Activated naive CD8-positive, alpha-beta T cell (primary cell): ENCODE data around the gene SUCLG2.

ENCODE experiments used
- H3K27ac Mint-ChIP-seq: one replicate; pipeline ENCODE4 v1.8.0; 2021; ENCODE audit warnings: mixed read lengths
- H3K27me3 Mint-ChIP-seq: one replicate; pipeline ENCODE4 v1.8.0; 2021; ENCODE audit warnings: mixed read lengths
- H3K36me3 Mint-ChIP-seq: one replicate; pipeline ENCODE4 v1.8.0; 2021; ENCODE audit warnings: mixed read lengths
- H3K4me1 Mint-ChIP-seq: one replicate; pipeline ENCODE4 v1.8.0; 2021; ENCODE audit warnings: low read depth, mixed read lengths
- H3K4me3 Mint-ChIP-seq: one replicate; pipeline ENCODE4 v1.8.0; 2021; ENCODE audit warnings: mild to moderate bottlenecking, mixed read lengths
- H3K9me3 Mint-ChIP-seq: one replicate; pipeline ENCODE4 v1.8.0; 2021; ENCODE audit warnings: low read depth, mixed read lengths

Gene SUCLG2, protein sequence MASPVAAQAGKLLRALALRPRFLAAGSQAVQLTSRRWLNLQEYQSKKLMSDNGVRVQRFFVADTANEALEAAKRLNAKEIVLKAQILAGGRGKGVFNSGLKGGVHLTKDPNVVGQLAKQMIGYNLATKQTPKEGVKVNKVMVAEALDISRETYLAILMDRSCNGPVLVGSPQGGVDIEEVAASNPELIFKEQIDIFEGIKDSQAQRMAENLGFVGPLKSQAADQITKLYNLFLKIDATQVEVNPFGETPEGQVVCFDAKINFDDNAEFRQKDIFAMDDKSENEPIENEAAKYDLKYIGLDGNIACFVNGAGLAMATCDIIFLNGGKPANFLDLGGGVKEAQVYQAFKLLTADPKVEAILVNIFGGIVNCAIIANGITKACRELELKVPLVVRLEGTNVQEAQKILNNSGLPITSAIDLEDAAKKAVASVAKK

DNA sequence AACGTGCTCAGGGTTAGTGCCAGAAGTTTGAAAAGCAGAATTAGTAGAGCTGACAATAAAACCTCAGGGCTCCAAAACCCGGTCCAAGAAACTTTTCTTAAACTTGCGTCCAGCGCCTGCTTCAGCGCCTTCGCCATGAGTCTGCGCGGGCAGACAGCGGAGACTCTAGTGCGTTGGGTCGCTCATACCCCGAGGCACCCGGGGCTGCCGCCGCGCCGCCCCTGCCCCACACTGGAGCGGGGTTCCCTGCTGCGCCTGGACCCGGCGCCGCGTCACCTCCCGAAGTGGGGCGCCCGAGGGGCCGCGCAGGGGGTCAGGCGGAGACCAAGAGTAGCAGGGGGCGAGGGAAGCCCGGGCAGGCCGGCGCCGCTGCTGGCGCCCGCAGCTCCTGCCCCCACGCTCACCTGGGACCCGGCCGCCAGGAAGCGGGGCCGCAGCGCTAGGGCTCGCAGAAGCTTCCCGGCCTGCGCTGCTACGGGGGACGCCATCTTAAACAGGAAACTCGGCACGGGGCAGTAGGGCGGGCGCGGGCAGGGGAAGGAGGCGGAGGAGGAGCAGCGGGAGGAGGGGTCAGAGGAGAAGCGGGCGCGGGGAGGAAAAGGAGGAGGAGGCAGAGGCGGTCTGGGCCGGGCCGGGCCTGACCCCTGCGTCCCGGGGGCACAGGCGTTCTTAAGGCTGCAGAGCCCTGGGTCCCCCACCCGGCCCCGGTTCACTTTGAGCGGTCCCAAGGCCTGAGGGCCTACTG, at the start of gene SUCLG2:
Gene SUCLG2 (minus strand): TSS at position 514 of the 745 bp plus-strand sequence. CDS start 26 bp downstream, at position 488.
- Mint-ChIP-seq H3K27ac (peak within 1 kb of the TSS; percentile 92), H3K4me3 (peak within 1 kb of the TSS; percentile 86), H3K4me1 (peaks cover 68% of the 10 kb centered on the region), H3K36me3 (peaks cover 11% of the 10 kb centered on the region), H3K27me3 (no peaks in the 10 kb centered on the region), H3K9me3 (peaks cover 9% of the 10 kb centered on the region)

DNA sequence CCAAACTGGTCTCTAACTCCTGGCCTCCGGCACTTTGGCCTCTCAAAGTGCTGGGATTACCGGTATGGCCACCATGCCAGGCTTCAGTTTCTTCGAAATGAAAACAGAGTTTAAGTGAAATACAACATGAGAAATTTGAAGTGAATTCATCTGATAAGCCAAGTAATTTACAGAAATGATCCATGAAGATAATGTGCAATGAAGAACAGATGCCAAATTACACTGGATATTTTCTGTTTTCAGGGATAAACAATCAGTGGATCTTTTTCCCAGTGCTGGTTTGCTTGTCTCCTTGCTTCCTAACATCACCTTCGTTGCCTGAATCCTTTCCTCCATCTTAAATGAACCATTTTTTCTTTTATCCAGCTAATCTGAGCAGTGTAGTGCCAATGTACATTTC, 46.2 kb upstream of the SUCLG2 start:
- Mint-ChIP-seq H3K9me3 (no peaks in the 10 kb centered on the region), H3K4me1 (peaks cover 5% of the 10 kb centered on the region), H3K27ac (no peak overlapping the region), H3K4me3 (no peak overlapping the region), H3K36me3 (peaks cover under 1% of the 10 kb centered on the region), H3K27me3 (no peaks in the 10 kb centered on the region)

DNA sequence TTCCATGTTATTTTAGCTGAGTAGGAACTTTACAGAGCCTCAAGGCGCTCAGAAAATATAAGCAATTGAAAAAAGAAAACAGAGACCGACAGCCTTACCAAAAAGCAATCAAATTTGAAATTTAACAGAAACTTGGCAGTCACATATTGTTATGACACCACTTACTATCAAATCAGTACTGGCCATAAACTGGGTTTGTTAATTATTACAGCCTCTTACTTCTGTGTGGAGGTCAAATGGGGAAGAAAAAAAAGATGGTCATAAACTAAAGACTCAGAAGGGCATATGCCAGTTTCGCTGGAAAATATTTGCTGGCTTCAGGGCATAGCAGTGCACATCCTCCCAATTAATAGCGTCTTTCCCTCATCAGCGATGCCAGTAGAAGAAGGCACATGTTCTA, 45.5 kb upstream of the SUCLG2 start:
- Mint-ChIP-seq H3K36me3 (peaks cover 3% of the 10 kb centered on the region), H3K27me3 (no peaks in the 10 kb centered on the region), H3K4me1 (peaks cover 5% of the 10 kb centered on the region), H3K27ac (no peak overlapping the region), H3K4me3 (no peak overlapping the region), H3K9me3 (no peaks in the 10 kb centered on the region)

DNA sequence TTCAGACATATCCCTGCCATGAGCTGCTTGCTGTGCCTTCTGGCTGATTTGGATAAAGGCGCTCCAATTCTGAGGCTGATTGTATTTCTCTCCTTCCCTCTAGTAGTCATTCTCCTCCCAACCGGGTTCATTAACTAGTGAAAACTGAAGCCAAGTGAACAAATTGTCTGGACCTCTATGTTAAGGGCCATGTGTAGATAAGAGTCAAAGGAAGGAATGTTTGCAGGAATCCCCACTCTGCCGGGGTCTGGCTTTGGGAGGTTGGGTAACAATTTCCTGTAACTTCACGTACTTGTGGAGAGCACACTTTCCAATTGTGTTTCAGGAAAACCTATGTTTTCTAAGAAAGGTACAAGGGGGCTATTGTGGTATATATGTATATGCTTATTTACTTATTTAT, 38.2 kb upstream of the SUCLG2 start:
- peaks cover 13% of the 10 kb centered on the region for H3K36me3 Mint-ChIP-seq
- H3K9me3 Mint-ChIP-seq = peaks cover 4% of the 10 kb centered on the region

DNA sequence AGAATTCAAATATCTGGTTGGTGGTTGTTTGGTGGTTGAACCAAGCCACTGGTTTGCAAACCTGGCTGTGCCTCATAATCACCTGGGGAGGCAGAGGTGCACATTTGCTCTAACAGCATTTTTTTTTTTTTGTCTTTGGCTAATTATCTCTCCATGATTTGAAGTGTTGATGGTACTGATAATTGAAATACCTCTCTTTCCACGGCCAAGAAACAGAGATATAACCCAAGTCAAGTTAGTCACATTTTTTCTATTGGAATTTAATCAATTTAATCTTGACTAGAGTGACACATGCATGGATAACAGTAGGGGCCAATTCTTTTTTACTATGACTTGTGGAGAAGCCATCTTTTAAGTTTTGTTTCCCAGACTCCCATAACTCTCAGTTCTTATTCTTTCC, 37.5 kb upstream of the SUCLG2 start:
- Mint-ChIP-seq H3K36me3 (peaks cover 13% of the 10 kb centered on the region), H3K9me3 (peaks cover 4% of the 10 kb centered on the region), H3K4me1 (peaks cover 6% of the 10 kb centered on the region), H3K4me3 (no peak overlapping the region), H3K27me3 (no peaks in the 10 kb centered on the region), H3K27ac (no peak overlapping the region)

More for the DNA sequence above, 38.2 kb upstream of the SUCLG2 start:
- Mint-ChIP-seq H3K27ac (no peak overlapping the region), H3K4me3 (no peak overlapping the region), H3K27me3 (no peaks in the 10 kb centered on the region), H3K4me1 (peaks cover 6% of the 10 kb centered on the region)

DNA sequence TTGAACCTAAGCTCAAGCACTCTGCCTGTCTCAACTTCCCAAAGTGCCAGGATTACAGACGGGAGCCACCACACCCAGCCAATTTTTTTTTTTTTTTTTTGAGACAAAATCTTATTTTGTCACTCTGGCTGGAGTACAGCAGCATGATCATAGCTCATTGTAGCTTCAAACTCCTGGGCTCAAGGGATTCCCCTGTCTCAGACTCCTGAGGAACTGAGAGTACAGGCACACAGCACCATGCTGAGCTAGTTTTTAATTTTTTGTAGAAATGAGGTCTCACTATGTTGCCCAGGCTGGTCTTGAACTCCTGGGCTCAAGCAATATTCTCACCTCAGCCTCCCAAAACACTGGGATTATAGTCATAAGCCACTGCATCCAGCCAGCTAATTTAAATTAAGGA, 36.8 kb upstream of the SUCLG2 start:
- Mint-ChIP-seq H3K36me3 (peaks cover 13% of the 10 kb centered on the region), H3K27me3 (no peaks in the 10 kb centered on the region), H3K4me1 (peaks cover 10% of the 10 kb centered on the region), H3K27ac (no peak overlapping the region), H3K4me3 (no peak overlapping the region), H3K9me3 (peaks cover 4% of the 10 kb centered on the region)

DNA sequence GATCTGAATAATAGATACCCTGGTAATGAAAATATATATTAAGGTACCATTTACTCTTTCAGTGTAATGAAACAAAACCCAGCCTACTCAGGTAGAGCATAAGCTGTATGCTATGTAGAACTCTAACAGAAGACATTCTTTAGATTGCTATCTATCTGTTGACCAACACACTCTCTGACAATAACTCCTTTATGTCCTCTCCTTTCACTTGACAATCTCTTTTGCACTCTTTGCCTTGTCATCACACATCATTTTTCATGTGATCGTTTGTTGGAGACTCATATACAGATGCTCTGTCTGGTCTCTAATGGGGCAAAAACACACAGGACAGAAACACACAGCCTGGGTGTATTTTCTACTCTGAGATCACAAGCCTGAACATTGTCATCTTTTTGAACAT, 35.4 kb upstream of the SUCLG2 start:
- Mint-ChIP-seq H3K4me1 (peaks cover 22% of the 10 kb centered on the region), H3K36me3 (peaks cover 10% of the 10 kb centered on the region), H3K27me3 (no peaks in the 10 kb centered on the region), H3K27ac (no peak overlapping the region), H3K9me3 (peaks cover 7% of the 10 kb centered on the region), H3K4me3 (no peak overlapping the region)

DNA sequence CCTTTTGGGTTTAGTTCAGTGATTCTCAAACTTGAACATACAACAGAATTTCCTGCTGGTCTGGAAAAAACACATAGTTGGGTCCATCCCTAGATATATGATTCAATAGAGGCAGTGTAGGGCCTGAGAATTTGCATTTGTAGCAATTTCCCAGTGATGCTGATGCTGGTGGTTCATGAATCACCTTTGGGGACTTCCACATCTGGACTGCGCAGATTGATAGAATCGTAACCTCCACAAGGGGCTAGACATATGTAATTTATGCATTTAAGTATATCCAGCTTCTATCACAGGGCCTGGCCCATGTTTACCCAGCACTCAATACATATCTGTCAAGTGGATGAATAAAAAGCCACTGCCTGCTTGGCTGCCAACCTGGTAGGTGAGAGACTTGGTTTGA, 33.8 kb upstream of the SUCLG2 start:
- peaks cover 36% of the 10 kb centered on the region for H3K4me1 Mint-ChIP-seq
- no peaks in the 10 kb centered on the region for H3K27me3 Mint-ChIP-seq
- peaks cover 11% of the 10 kb centered on the region for H3K9me3 Mint-ChIP-seq
- no peak overlapping the region for H3K27ac Mint-ChIP-seq
- no peak overlapping the region for H3K4me3 Mint-ChIP-seq
- H3K36me3 Mint-ChIP-seq = peaks cover 7% of the 10 kb centered on the region

DNA sequence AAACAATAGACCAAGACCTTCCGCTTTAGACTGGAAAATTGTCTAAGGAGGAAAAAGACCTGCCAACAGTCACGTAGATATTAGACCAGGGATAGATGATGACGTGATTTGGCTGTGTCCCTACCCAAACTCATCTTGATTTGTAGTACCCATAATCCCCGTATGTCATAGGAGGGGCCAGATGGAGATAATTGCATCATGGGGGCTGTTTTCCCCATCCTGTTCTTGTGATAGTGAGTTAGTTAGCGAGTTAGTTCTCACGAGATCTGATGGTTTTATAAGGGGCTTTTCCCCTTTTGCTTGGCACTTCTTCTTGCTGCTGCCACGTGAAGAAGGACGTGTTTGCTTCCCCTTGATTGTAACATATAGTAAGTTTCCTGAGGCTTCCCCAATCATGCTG, 31.7 kb upstream of the SUCLG2 start:
- Mint-ChIP-seq H3K4me1 (peaks cover 37% of the 10 kb centered on the region), H3K27me3 (no peaks in the 10 kb centered on the region), H3K4me3 (peak overlapping the region; percentile 67), H3K36me3 (peaks cover 8% of the 10 kb centered on the region), H3K9me3 (peaks cover 11% of the 10 kb centered on the region), H3K27ac (peak overlapping the region; percentile 79)

DNA sequence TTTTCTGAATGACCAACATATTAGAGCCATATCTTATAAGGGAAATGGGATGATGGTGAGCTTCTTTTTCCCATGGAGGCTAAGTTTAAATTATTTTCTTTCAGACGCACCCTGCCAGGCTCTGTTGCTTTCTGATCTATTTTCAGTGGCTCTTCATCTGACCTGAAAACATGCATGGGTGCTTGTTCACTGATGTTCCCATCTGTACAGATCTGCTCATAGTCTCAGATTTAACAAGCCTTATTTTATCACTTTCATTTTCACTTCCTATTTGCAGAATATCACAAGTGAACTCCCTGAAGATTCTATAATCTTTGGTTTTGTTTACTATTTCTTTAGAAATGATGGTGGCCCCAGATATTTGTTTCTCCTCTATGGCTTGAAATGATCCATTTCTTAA, 31.1 kb upstream of the SUCLG2 start:
- Mint-ChIP-seq H3K27me3 (no peaks in the 10 kb centered on the region), H3K27ac (peak overlapping the region; percentile 79), H3K4me3 (peak overlapping the region; percentile 67), H3K9me3 (peaks cover 11% of the 10 kb centered on the region), H3K4me1 (peaks cover 37% of the 10 kb centered on the region), H3K36me3 (peaks cover 6% of the 10 kb centered on the region)

DNA sequence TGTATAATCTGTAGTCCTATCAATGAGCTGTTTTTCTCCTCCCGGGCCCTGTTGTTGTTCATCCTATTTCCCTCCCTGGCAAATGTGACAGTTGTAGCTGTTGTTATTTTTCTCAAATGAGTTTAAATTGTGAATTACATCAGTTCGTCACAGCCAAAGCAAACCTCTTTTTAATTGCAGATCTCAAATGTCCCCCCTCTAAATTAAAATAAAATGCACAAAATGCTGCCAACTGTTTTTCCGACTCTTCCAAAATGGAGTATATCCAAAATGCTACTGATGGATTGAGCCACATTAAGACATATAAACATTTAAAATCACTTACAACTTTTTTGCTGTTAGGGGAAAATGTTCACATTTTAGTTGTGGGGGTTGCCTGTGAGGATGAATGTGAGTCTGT, 29.8 kb upstream of the SUCLG2 start:
- Mint-ChIP-seq H3K4me3 (no peak overlapping the region), H3K4me1 (peaks cover 43% of the 10 kb centered on the region), H3K9me3 (peaks cover 11% of the 10 kb centered on the region), H3K27ac (peak overlapping the region; percentile 66), H3K27me3 (no peaks in the 10 kb centered on the region), H3K36me3 (peaks cover 6% of the 10 kb centered on the region)

DNA sequence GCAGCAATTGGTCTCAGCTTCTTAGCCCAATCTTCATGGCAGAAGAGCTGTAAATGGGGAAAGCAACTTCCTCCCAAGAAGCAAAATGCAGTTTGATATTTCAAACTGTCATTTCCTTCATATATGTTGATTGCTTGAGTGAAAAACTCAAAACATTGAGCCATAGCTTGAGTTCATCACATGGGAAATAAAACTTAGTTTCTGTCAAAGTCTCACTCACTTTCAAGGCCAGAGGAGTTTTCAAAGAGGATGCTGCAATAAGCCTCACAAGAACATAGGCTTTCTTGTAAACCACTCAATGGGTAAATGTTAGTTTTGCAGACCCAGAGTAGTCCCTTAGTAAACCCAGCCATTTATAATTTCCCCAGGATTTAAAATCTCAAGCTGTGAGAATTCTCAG, 29.1 kb upstream of the SUCLG2 start:
- Mint-ChIP-seq H3K9me3 (peaks cover 11% of the 10 kb centered on the region), H3K4me3 (no peak overlapping the region), H3K4me1 (peaks cover 50% of the 10 kb centered on the region), H3K27me3 (no peaks in the 10 kb centered on the region), H3K27ac (peak overlapping the region; percentile 66), H3K36me3 (peaks cover 6% of the 10 kb centered on the region)

DNA sequence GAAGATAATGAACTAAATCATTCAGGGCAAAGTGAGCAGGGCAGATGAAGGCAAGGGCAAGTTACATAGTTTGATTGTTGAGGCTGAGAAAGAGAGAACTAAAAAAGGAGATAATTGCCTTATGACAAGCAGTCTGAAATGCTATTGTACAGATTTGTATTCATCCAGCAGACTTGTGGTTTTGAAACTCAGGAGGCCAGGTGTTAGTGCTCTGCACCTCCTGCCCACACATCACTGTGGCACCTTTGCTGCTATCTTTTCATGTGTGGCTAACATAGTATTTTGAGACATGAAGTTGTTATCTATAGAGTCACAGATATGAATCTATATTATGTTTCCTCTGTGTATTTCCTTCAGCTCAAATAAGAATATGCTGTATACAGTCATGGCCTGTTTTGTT, 24.3 kb upstream of the SUCLG2 start:
- H3K27ac Mint-ChIP-seq = peak overlapping the region; percentile 81
- peaks cover 12% of the 10 kb centered on the region for H3K36me3 Mint-ChIP-seq
- H3K27me3 Mint-ChIP-seq = no peaks in the 10 kb centered on the region
- H3K4me3 Mint-ChIP-seq = peak overlapping the region; percentile 7
- peaks cover 5% of the 10 kb centered on the region for H3K9me3 Mint-ChIP-seq
- peaks cover 39% of the 10 kb centered on the region for H3K4me1 Mint-ChIP-seq

DNA sequence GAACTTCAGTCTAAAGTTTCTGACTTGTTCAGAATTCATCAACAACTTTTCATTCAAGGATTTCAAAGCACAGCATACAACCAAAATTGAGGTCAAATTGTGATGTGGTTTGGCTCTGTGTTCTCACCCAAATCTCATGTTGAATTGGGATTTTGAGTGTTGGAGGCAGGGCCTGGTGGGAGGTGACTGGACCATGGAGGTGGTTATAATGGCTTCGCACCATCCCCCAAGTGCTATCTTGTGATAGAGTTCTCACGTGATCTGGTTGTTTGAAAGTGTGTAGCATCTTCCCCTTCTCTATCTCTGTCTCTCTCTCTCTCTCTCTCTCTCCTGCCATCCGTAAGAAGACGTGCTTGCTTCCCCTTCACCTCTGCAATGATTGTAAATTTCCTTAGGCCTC, 19.6 kb upstream of the SUCLG2 start:
- Mint-ChIP-seq H3K4me3 (no peak overlapping the region), H3K27ac (no peak overlapping the region), H3K27me3 (no peaks in the 10 kb centered on the region), H3K4me1 (peaks cover 29% of the 10 kb centered on the region), H3K9me3 (no peaks in the 10 kb centered on the region), H3K36me3 (peaks cover 13% of the 10 kb centered on the region)

DNA sequence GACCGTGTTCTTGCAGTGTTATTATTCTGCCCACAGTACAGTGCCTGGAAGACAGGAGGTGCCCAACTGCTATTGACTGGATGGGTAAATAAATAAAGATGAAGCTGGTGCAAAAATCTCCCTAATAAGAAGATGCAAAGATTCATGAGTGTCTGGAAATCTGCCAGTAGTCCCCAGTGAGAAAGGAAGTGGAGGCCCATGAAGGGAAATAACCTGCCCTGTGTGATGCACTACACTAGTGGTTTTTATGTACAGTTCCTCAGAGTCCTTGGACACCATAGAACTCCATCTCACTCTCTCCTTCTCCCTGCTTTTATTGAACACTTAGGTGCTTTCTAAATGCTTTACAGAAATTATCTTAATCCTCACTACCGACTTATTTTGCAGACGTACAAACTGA, 8.3 kb upstream of the SUCLG2 start:
- peaks cover 5% of the 10 kb centered on the region for H3K36me3 Mint-ChIP-seq
- peaks cover 66% of the 10 kb centered on the region for H3K4me1 Mint-ChIP-seq
- H3K4me3 Mint-ChIP-seq = peak overlapping the region; percentile 33
- H3K9me3 Mint-ChIP-seq = peaks cover 7% of the 10 kb centered on the region
- no peaks in the 10 kb centered on the region for H3K27me3 Mint-ChIP-seq
- peak overlapping the region; percentile 28 for H3K27ac Mint-ChIP-seq
